Activated CD8-positive, alpha-beta memory T cell treated with anti-CD3 and anti-CD28 coated beads, Interleukin-2, amount 10 ng/mL, durations not matched to agents 7 days and 5 days (primary cell): ENCODE results near the gene UBASH3A. TPM values are rescaled to one million over a fixed set of nuclear protein-coding genes. Genes with fewer than 3 reads are reported as not detected.

Experiments
- ATAC-seq: fragments of 150-1000 bp; cut with Tn5 transposase; one replicate; pipeline ENCODE4 v1.10.0; 2021; ENCODE audit warnings: moderate library complexity
- CTCF ChIA-PET: fragments of 350-600 bp; sonication (Branson Sonifier 250); formaldehyde crosslinking; loops from one replicate; lab custom pipeline; 2021; ENCODE audit warnings: antibody characterized with exemption; lab: Charles Lee
- DNase-seq: peaks from one replicate; pipeline ENCODE4 v3.0.0-alpha.2; 2020
- H3K27ac Mint-ChIP-seq: one replicate; pipeline ENCODE4 v1.8.0; 2021; ENCODE audit warnings: mild to moderate bottlenecking, mixed read lengths
- H3K27me3 Mint-ChIP-seq: one replicate; pipeline ENCODE4 v1.8.0; 2021; ENCODE audit warnings: mixed read lengths
- H3K36me3 Mint-ChIP-seq: one replicate; pipeline ENCODE4 v1.8.0; 2021; ENCODE audit warnings: mild to moderate bottlenecking, mixed read lengths
- H3K4me1 Mint-ChIP-seq: one replicate; pipeline ENCODE4 v1.8.0; 2021; ENCODE audit warnings: mixed read lengths
- H3K4me3 Mint-ChIP-seq: one replicate; pipeline ENCODE4 v1.8.0; 2021; ENCODE audit warnings: mild to moderate bottlenecking, moderate library complexity, mixed read lengths
- H3K9me3 Mint-ChIP-seq: one replicate; pipeline ENCODE4 v1.8.0; 2022; ENCODE audit warnings: low read depth, mixed read lengths
- total RNA-seq, 2 experiments: library from RNA; stranded (reverse); gene quantifications; one replicate each; pipeline ENCODE4 v1.2.3, GENCODE V29; 2021

The UBASH3A gene
- total RNA-seq, 2 experiments from 2014 or later, result 75.3 to 89.5 TPM

DNA sequence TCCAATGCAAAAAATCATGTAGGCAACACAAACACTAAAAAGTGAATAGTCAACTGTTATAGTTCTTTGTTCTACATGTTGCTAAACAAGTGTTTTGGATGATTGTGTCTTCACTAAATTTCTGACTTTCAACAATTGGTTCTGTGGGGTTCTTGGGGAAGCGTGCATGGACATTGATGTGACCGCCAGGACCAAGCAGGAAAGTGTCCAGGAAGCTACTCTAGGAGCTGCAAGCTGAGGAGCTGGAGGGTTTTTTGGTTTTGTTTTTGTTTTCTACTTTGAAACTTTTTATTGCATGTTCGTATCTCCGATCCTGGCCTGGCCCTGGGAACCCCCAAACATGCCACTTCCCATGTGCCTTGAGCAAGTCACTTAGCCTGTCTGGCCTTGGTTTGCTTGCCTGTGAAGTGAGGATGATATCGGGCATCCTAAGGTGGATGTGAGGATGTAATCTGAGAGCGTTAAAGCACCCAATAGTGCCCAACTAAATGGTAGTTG is 15.8 kb upstream of the UBASH3A start:
- Mint-ChIP-seq H3K27me3 (no peaks in the 10 kb centered on the region), H3K36me3 (peaks cover 44% of the 10 kb centered on the region), H3K4me3 (no peak overlapping the region), H3K27ac (no peak overlapping the region), H3K4me1 (peaks cover 54% of the 10 kb centered on the region), H3K9me3 (no peaks in the 10 kb centered on the region)
- CTCF ChIA-PET, result interaction anchor here (1.2 to 1.7 kb wide), 3 partner anchors 16 to 49 kb away, joined by 4 to 7 read pairs (median 4); partner anchors contain the start of gene UBASH3A
- DNase-seq (no peak), ATAC-seq (no peak)

DNA sequence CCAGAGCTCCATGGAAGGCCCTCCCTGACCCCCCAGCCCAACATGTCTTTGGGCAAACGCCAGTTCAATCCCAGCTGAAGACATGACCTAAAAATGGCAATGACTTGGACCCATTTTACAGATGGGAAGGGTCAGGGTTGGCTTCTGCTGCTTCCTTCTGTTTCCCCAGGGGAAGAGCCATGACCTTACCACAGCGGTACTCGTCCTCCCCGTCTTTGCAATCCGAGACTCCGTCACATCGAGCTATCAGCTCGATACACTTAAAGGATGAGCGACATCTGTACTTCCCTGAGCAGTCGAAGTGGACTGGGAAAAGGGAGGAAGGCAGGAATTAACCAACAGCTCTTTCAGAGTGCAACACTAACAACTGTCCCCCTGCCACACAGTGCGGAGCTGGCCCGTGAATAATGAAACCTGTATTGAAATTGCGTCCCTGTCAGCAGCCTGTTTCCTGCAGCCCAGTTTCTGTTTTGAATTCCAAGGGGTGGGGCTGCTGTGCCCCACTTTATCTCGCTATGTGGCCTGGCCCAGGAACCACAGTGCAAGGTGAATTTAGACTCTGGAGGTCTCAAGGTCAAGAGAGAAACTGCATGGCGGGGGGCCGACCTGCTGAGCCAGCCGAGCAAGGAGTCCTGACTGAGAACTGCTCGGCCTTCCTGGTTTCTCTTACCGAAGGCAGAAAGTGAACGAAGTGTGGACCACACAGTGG is 14.8 kb upstream of the UBASH3A start:
- Mint-ChIP-seq H3K27ac (peak overlapping the region; percentile 69), H3K9me3 (no peaks in the 10 kb centered on the region), H3K4me3 (peak overlapping the region; percentile 20), H3K27me3 (no peaks in the 10 kb centered on the region), H3K4me1 (peaks cover 61% of the 10 kb centered on the region), H3K36me3 (peaks cover 39% of the 10 kb centered on the region)
- CTCF ChIA-PET, result interaction anchor here (1.7 kb wide), 1 partner anchor 15 kb away, joined by 7 read pairs; the partner anchor contains the start of gene UBASH3A
- ATAC-seq (peak; percentile 69), DNase-seq (no peak)

DNA sequence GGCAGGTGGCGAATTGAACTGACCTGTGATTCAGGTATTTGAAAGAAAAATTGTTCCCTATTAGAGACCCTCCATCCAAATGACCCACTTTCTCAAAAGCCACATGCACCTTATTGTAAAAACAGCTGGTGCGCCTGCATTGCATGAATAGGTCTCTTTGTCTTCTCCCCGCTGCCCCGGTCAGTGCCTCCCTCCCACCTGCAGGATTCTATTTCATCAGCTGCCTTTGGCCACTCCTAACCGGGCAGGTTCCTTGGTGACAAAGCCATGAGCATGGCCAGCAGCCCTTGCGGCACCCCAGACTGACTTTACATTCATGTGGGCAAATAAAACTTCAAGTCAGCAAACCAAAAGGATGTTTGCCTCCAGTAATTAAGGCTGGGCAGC is 14.3 kb upstream of the UBASH3A start:
- peaks cover 36% of the 10 kb centered on the region for H3K36me3 Mint-ChIP-seq
- peaks cover 57% of the 10 kb centered on the region for H3K4me1 Mint-ChIP-seq
- ATAC-seq (no peak), DNase-seq (no peak)
- no peaks in the 10 kb centered on the region for H3K27me3 Mint-ChIP-seq
- H3K9me3 Mint-ChIP-seq, result no peaks in the 10 kb centered on the region
- CTCF ChIA-PET, result interaction anchor here (1.7 kb wide), 1 partner anchor 14 kb away, joined by 7 read pairs; the partner anchor contains the start of gene UBASH3A
- peak overlapping the region; percentile 69 for H3K27ac Mint-ChIP-seq
- peak overlapping the region; percentile 20 for H3K4me3 Mint-ChIP-seq

DNA sequence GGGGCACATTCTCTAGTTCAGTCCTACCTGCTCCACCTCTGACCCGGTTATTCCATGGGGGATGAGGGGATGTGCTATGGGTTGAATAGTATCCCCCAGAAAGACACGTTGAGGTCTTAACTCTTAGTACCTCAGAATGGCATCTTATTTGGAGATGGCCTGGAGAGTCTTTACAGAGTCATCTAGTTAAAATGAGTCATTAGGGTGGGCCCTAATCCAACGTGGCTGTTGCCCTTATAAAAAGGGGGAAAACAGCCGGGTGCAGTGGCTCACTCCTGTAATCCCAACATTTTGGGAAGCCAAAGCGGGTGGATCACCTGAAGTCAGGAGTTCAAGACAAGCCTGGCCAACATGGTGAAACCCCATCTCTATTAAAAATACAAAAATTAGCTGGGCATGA is 13.5 kb upstream of the UBASH3A start:
- no peaks in the 10 kb centered on the region for H3K9me3 Mint-ChIP-seq

DNA sequence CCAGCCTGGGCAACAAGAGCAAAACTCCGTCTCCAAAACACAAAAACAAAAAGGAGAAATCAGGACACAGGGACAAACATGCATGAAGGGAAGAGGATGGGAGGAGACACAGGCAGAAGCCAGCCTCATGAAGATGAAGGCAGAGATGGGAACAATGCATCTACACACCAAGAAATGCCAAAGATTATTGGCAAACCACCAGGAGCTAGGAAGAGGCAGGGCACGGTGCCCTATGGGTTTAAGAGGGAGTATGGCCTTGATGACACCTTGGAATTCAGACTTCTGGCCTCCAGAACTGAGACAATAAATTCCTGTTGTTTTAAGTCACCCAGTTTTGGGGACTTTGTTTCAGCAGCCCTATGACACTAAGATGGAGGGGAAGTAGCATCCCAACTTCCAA is 13.0 kb upstream of the UBASH3A start:
- H3K9me3 Mint-ChIP-seq, result no peaks in the 10 kb centered on the region
- CTCF ChIA-PET, result no interaction called here
- DNase-seq (no peak), ATAC-seq (no peak)
- H3K4me1 Mint-ChIP-seq, result peaks cover 51% of the 10 kb centered on the region
- no peaks in the 10 kb centered on the region for H3K27me3 Mint-ChIP-seq
- peaks cover 37% of the 10 kb centered on the region for H3K36me3 Mint-ChIP-seq
- H3K4me3 Mint-ChIP-seq, result no peak overlapping the region
- no peak overlapping the region for H3K27ac Mint-ChIP-seq

More for the DNA sequence above, 13.5 kb upstream of the UBASH3A start:
- Mint-ChIP-seq H3K4me1 (peaks cover 53% of the 10 kb centered on the region), H3K36me3 (peaks cover 36% of the 10 kb centered on the region), H3K27me3 (no peaks in the 10 kb centered on the region), H3K4me3 (no peak overlapping the region), H3K27ac (no peak overlapping the region)
- CTCF ChIA-PET, result no interaction called here
- ATAC-seq, result no peak
- DNase-seq, result no peak

DNA sequence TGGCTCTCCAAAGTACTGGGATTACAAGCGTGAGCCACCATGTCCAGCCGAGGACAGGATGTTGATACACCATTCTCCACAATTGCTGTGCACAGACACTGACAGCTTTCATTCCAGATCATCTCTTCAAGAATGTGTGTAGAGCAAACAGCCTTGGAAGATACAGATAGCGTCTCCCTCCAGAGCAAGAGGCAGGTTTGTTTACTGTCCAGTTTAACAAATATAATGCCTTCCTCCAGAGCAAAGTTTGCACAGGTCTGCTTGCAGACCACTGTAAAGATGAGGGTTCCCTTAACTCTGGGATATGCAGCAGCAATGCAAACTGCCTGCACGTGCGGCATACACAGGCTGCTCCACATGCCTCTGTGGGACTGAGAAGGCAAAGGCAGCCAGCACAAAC is 12.4 kb upstream of the UBASH3A start:
- Mint-ChIP-seq H3K9me3 (no peaks in the 10 kb centered on the region), H3K36me3 (peaks cover 33% of the 10 kb centered on the region), H3K4me3 (no peak overlapping the region), H3K4me1 (peaks cover 52% of the 10 kb centered on the region), H3K27me3 (no peaks in the 10 kb centered on the region), H3K27ac (no peak overlapping the region)
- no peak for ATAC-seq
- DNase-seq, result no peak
- CTCF ChIA-PET, result no interaction called here

DNA sequence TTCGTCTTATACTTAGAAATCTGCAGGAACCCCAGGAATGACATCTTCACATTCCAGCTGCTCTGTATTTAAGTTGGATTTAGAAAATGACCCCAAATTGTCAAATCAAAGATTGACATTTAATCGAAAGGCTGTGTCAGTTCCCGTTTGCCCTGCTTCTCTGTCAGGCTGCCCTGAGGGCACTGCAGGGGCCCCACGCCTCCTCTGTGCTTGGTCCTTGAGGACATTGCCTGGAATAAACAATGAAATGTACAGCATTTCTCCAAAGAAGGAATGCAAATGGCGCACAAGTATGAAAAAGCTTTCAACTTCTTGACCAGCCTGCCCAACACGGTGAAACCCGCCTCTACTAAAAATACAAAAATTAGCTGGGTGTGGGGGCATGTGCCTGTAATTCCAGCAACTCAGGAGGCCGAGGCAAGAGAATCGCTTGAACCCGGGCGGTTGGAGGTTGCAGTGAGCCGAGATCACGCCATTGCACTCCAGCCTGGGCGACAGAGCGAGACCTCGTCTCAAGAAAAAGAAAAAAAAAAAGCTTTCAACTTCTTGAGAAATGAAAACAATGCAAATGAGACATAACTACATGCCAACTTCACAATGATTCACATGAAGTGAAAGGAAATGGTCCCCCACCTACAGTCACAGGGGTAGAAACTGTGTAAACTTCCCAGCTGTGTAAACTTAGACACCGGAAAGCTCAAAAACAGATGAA is 10.8 kb upstream of the UBASH3A start:
- Mint-ChIP-seq H3K36me3 (peaks cover 32% of the 10 kb centered on the region), H3K9me3 (no peaks in the 10 kb centered on the region), H3K27me3 (no peaks in the 10 kb centered on the region), H3K4me1 (peaks cover 50% of the 10 kb centered on the region), H3K27ac (peak overlapping the region; percentile 73), H3K4me3 (peak overlapping the region; percentile 56)
- peak; percentile 78 for ATAC-seq
- CTCF ChIA-PET, result interaction anchor here (0.8 to 3.1 kb wide), 8 partner anchors 11 to 50 kb away, joined by 3 to 17 read pairs (median 4); partner anchors contain the start of gene UBASH3A
- DNase-seq, result no peak

DNA sequence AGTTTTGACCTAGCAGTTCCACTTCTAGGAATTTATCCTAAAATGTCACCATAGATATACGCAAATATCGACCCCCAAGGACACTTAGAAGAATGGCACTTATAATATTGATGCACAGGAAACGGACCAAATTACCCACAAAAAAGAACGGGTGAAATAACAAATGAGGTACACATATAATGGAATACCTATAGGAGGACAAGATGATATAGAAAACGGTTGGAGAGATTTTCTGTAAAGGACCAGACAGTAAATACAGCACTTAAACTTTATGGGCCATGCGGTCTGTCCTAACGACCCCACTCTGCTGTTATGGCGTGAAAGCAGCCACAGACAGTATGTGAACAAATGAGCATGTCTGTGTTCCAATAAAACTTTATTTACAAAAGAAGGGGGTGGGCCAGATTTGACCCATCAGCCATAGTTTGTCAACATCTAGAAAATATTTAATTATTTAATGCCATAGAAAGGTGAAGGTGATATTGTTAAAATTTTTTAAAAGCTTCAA is 10.2 kb upstream of the UBASH3A start:
- Mint-ChIP-seq H3K27me3 (no peaks in the 10 kb centered on the region), H3K4me1 (peaks cover 55% of the 10 kb centered on the region), H3K9me3 (no peaks in the 10 kb centered on the region), H3K36me3 (peaks cover 35% of the 10 kb centered on the region), H3K4me3 (peak overlapping the region; percentile 56), H3K27ac (peak overlapping the region; percentile 73)
- peak; percentile 16 for ATAC-seq
- CTCF ChIA-PET, result interaction anchor here (0.8 to 3.1 kb wide), 7 partner anchors 11 to 49 kb away, joined by 3 to 17 read pairs (median 6); partner anchors contain the start of gene UBASH3A
- no peak for DNase-seq

DNA sequence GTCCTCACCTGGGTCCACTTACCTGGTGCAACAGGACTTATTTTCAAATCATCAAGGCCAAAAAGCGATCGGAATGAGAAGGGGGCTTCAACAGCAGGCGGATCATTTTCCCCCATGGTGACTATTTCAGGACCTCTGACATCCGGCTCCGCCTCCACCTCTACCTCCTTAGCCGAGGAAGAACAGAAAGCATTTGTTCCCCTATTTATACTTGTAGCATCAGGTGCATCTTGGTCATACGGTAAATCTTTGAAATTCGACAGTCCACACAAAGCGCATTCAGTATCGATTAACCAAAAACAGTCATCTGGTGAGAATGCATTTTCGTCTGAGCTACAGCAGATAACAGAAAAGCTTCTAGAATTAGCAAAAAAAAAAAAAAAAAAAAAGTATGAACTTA is 8.4 kb upstream of the UBASH3A start:
- H3K9me3 Mint-ChIP-seq, result no peaks in the 10 kb centered on the region
- CTCF ChIA-PET, result no interaction called here
- H3K36me3 Mint-ChIP-seq, result peaks cover 30% of the 10 kb centered on the region
- H3K4me1 Mint-ChIP-seq, result peaks cover 49% of the 10 kb centered on the region
- no peak overlapping the region for H3K4me3 Mint-ChIP-seq
- H3K27me3 Mint-ChIP-seq, result no peaks in the 10 kb centered on the region
- ATAC-seq, result no peak
- DNase-seq, result no peak
- H3K27ac Mint-ChIP-seq, result no peak overlapping the region

DNA sequence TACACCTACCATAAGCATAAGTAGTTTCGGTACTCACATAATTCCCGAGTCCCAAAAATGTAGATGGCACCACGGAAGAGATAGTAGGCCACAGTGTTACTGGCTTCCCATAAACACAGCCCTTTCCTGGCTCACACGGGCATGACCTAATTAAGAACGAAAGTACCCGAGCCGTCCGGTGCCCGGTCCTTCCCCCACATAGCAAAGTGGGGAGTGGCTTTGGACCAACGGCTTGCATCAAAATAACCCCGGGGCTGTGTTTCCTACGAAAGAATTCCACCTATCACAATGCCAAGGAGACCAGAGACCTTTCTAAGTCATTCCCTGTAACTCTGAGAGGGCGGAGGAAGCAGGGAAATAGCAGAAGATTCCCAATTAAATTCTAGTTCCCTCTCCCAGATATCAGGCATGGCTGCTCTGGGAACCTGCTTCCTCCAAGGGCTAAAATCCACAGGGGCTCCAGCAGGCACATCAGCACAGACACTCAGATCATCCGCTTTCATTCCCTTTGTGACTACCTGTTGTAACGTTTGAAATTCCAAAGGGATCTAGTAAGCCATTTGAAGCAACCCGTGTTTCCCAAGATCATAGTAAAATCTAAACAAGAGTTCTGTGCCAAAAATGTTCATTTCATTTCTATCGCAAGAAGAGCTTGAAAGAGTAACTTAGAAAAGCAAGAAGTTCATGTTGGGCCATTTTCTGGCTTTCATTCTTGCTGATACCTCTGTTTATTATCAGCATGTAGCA is 7.6 kb upstream of the UBASH3A start, which contains the start of gene TMPRSS3:
TSS of gene TMPRSS3 (minus strand) at position 148 of the 747 bp plus-strand sequence. CDS start 635 bp downstream, outside the sequence.
- Mint-ChIP-seq H3K27ac (no peak within 1 kb of the TSS), H3K9me3 (no peaks in the 10 kb centered on the region), H3K4me1 (peaks cover 50% of the 10 kb centered on the region), H3K27me3 (no peaks in the 10 kb centered on the region), H3K4me3 (no peak within 1 kb of the TSS), H3K36me3 (peaks cover 28% of the 10 kb centered on the region)
- CTCF ChIA-PET, result interaction anchor here (0.7 to 1.6 kb wide), 2 partner anchors 16 to 54 kb away, joined by 3 read pairs; no protein-coding TSS in a partner anchor
- DNase-seq, result no peak
- no peak for ATAC-seq

DNA sequence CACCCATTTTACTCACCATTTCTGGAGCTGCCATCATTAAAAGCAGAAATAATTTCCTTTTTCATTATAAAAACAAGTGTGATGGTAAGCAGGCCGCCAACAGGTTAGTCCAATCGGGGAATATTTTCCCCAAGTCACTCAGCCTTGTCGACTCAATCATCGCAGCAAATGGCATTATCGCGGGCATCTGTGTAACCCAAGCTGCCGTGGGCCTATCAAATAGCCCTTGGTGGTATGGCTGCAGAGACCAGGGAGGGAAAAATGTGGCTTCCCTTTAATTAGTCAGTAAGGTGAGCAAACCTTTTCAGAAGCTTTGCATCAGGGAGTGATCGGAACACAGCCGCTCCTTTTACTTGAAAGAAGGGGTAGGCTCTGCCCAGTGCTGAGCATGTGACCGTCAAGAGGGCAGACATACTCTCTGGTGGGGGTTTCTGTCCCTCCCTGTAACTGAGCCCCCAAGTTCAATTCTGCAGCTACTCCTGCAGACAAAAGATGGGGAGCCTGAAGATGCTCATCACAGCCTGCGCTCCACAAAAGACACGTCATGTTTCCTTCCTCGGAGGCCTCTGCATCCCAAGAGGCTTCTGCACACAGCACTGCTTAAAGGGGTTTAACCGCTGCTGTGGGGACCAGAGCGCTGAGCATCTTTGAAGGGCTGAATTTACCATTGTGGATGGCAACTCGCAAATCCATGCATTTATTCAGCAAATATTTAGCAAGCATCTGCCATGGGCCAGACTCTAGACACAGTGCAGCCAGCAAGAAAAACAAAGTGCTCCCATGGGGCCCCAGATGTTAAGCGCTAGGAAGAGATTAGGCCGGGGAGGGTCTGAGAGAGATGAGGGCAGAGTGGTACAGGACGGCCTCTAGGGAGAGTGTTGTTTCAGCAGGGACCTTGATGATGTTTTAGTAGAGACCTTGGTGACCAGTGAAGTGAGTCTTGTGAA is 6.6 kb upstream of the UBASH3A start:
- H3K36me3 Mint-ChIP-seq, result peaks cover 34% of the 10 kb centered on the region
- H3K9me3 Mint-ChIP-seq, result peaks cover 5% of the 10 kb centered on the region
- no peak overlapping the region for H3K4me3 Mint-ChIP-seq
- H3K4me1 Mint-ChIP-seq, result peaks cover 52% of the 10 kb centered on the region
- ATAC-seq, result no peak
- H3K27me3 Mint-ChIP-seq, result no peaks in the 10 kb centered on the region
- DNase-seq, result no peak
- CTCF ChIA-PET, result interaction anchor here (0.7 to 1.6 kb wide), 2 partner anchors 17 to 53 kb away, joined by 3 read pairs; no protein-coding TSS in a partner anchor
- no peak overlapping the region for H3K27ac Mint-ChIP-seq
